ENCODE data around the gene CSRP1.

GRCh38 chr1:201496296-201496690 is 10.6 kb downstream of the CSRP1 start:
- no peak for TF ChIP-seq EZH2 (IDR thresholded peaks at IDR 0.05; ENCODE audit: borderline replicate concordance, insufficient read depth, low read length, poor library complexity, severe bottlenecking)
- TF ChIP-seq CTCF (IDR thresholded peaks at IDR 0.05; ENCODE audit: poor library complexity, severe bottlenecking), result no peak
- TF ChIP-seq REST (IDR thresholded peaks at IDR 0.05; ENCODE audit: borderline replicate concordance), result no peak
